Stimulated activated CD8-positive, alpha-beta memory T cell treated with anti-CD3 and anti-CD28 coated beads, Interleukin-4, amount 100 ng/mL, for 1 hour (primary cell): Measurements from ENCODE around the gene NSUN6.
"Not testable (repeated sequence)": the region's sequence is repeated elsewhere in the genome, so short reads cannot be mapped to it uniquely, and the experiment has no call there.

ENCODE experiments used
- DNase-seq, 2 donors: peaks; one replicate each; pipeline ENCODE4 v3.0.0-alpha.2; 2020; ENCODE audit warnings: low read depth in 2 of 2, low spot score in 1 of 2

The NSUN6 gene

GRCh38 chr10:18659819-18660535 lies 8.6 kb upstream of the NSUN6 start:
- no peak for DNase-seq

- DNase-seq: peak; percentile 91 to 96
These were observed 7.9 kb upstream of the NSUN6 start, which contains the start of gene ARL5B for GRCh38 chr10:18659125-18659818. ARL5B (plus strand) TSS chr10:18659431; CDS start chr10:18659638, 207 bp downstream.

GRCh38 chr10:18658271-18659124 lies 7.1 kb upstream of the NSUN6 start:
- DNase-seq: no peak

GRCh38 chr10:18656724-18657123 lies 5.3 kb upstream of the NSUN6 start:
- no peak for DNase-seq

- no peak for DNase-seq
These were observed 1.7 kb upstream of the NSUN6 start for GRCh38 chr10:18653112-18653511.

- no peak for DNase-seq
These were observed 886 bp downstream of the NSUN6 start for GRCh38 chr10:18650404-18650997.

- no peak for DNase-seq
These were observed 1.9 kb downstream of the NSUN6 start for GRCh38 chr10:18649364-18649959.

- no peak for DNase-seq
These were observed 3.4 kb downstream of the NSUN6 start for GRCh38 chr10:18647945-18648344.

GRCh38 chr10:18647151-18647550 lies 4.2 kb downstream of the NSUN6 start:
- no peak for DNase-seq

GRCh38 chr10:18639719-18640118 lies 11.7 kb downstream of the NSUN6 start:
- not testable (repeated sequence) for DNase-seq

- not testable (repeated sequence) for DNase-seq
These were observed 14.0 kb downstream of the NSUN6 start for GRCh38 chr10:18637400-18637799.

- no peak for DNase-seq
These were observed 15.4 kb downstream of the NSUN6 start for GRCh38 chr10:18635995-18636394.

- not testable (repeated sequence) for DNase-seq
These were observed 18.9 kb downstream of the NSUN6 start for GRCh38 chr10:18632500-18632899.

- DNase-seq: peak; percentile 14 to 59
These were observed 23.9 kb downstream of the NSUN6 start for GRCh38 chr10:18627452-18628018.

- no peak for DNase-seq
These were observed 25.5 kb downstream of the NSUN6 start for GRCh38 chr10:18625886-18626285.

GRCh38 chr10:18623671-18624070 lies 27.7 kb downstream of the NSUN6 start:
- DNase-seq: not testable (repeated sequence)

- DNase-seq: no peak
These were observed 30.5 kb downstream of the NSUN6 start for GRCh38 chr10:18620856-18621255.

- no peak for DNase-seq
These were observed 32.4 kb downstream of the NSUN6 start for GRCh38 chr10:18619016-18619415.

GRCh38 chr10:18616337-18616736 lies 35.0 kb downstream of the NSUN6 start:
- no peak for DNase-seq

GRCh38 chr10:18615618-18616017 lies 35.8 kb downstream of the NSUN6 start:
- DNase-seq: no peak
